ENCODE results near the gene EFCAB9.
A peak's percentile ranks its signal among the peaks of the same experiment; 100 is the strongest.
"Not testable (repeated sequence)": the region's sequence is repeated elsewhere in the genome, so short reads cannot be mapped to it uniquely, and the experiment has no call there.

The EFCAB9 gene

DNA sequence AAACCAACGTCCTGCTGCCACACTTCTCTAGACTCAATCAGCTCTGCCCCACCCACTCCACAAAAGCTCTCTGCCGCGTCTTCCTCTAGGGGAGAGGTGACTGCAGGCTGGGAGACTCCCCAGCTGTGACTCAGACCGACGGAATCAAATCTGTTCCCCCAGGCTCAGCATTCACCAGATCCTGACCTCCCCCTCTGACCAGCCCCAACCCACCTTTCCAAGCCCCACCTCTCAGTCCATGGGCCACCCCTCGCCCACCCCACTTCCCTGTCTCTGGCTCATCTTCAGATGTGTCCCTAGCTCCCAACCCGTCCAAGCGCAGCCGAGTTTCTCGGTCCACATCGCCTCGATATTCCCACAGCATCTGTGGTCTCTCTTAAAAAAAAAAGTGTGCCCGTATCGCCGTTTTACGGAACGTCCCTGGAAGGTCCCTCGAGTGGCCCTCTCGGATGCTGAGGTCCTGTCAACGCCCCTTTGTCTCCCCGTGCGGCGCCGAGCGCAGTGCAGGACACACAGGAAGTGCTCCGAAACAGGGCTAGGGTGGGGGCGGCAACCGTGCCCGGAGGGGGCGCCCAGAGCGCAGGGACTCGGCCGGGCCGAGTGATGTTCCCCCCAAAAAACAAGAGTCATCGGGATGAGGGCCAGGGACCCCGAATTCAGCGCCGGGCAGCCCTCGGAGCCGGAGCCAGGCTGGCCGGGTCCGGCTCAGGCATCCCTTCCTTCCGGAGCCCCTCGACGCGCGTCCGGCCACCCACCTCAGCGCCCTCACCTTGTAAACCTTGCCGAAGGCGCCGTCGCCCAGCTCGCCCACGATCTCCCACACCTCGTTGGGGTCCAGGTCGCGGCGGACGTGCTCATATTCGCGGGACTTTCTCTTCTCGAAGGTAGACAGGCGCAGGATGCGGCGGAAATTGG lies 6.6 kb upstream of the EFCAB9 start:
- H3K27ac ChIP-seq, result peak overlapping the region; percentile 89
- DNase-seq (ENCODE audit: low read depth, low spot score), result peak; percentile 66

DNA sequence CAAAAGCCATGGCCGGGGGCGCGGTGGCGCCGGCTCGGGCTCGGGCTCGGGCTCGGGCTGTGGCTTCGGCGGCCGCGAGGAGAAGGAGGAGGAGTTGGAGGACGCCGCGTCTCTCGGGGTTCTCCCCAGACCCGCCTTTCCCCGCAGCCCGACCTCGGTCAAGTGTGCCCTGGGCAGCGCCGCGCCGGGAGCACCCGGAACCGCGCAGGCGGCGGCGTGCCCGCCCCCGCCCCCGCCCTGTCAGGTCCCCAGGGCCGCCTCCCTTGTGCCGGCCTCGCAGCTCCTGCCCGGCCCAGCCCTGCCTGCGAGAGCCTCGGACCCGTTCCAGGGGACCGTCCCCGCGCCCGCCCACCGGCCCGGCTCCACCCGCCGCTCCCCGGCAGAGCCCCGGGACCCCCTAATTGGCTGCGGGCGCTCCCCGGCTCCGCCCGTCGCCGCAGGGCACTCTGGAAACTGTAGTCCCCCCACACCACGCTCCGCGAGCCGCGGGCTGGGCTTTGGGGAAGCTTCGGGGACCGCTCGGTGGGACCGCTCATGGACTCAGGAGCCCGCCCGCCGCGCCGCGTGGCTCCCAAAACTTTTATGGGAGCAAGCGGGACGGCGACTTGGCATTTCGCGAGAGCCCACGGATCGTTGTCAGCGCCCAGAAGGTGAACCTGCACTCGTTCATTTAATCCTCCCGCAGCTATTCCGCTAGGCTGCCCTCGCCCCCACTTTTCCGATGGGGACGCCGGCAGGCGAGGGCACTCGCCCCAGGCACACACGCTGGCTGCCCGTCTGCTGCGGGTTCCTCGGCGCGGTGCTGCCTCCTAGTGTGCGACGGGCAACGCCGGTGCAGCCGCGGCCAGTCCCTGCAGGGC lies 5.7 kb upstream of the EFCAB9 start, which contains the start of gene STK10:
TSS of gene STK10 (minus strand) at position 192 of the 860 bp plus-strand sequence. CDS start at position 10, 182 bp downstream.
- DNase-seq (ENCODE audit: low read depth, low spot score), result peak; percentile 60
- peak within 1 kb of the TSS; percentile 89 for H3K27ac ChIP-seq

DNA sequence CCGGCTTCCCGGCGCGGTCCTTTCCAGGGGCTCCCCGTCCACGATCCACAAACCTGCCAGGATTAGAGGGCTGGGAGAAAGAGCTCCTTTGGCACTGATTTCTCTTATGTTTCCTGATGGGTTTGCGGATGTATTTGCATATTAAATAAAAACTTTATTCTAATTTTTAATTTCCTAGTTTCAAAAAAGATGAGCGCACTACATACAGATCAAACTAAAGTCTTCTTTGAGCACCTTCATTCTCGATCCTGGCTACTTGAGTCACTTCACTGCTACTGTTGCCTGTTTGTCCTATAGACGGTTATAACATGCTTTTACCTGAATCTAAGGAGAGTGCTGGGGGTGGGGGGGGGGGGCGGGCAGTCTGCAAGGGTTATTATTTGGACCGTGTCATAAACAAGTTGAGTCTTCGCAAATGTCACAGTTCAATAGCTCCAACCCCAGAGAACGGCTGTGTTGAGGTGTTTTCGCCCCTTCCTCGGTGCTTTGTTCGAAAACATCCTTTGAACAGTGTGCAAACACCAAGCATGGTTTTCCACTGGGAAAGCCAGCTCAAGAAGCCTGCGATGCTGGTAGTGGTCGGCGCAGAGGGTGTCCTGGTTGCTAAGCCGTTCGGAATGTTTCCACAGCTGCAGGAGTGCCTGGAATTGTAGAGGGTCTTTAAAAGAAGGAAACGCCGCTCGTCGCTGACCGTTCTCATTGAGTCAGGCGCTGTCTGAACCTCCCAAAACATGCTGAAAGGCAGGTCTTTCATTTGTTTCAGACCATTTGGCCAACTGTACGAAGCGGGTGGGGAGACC lies 4.9 kb upstream of the EFCAB9 start:
- H3K27ac ChIP-seq, result no peak overlapping the region

DNA sequence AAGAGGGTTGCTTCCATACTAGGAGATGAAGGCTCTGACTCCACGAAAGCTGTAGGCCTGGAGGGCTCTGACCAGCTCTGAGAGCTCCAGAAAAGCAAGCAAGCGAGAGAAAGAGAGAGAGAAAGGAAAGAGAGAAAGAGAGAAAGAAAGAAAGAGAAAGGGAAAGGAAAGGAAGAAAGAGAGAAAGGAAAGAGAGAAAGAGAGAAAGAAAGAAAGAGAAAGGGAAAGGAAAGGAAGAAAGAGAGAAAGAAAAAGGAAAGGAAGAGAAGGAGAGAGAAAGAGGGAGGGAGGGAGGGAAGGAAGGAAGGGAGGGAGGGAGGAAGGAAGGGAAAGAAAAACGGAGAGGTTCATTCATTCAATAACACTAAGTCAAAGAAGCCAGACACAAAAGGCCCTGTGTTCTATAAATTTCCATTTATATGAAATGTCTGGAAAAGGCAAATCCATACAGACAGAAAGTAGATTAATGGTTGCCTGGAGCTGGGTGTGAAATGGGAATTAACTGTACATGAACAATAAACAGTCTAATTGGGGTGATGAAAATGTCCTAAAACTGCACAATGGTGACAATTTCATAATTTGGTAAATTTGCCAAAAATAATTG lies 4.2 kb upstream of the EFCAB9 start:
- no peak overlapping the region for H3K27ac ChIP-seq
- no peak for DNase-seq (ENCODE audit: low read depth, low spot score)

More for the DNA sequence above, 4.9 kb upstream of the EFCAB9 start:
- no peak for DNase-seq (ENCODE audit: low read depth, low spot score)

DNA sequence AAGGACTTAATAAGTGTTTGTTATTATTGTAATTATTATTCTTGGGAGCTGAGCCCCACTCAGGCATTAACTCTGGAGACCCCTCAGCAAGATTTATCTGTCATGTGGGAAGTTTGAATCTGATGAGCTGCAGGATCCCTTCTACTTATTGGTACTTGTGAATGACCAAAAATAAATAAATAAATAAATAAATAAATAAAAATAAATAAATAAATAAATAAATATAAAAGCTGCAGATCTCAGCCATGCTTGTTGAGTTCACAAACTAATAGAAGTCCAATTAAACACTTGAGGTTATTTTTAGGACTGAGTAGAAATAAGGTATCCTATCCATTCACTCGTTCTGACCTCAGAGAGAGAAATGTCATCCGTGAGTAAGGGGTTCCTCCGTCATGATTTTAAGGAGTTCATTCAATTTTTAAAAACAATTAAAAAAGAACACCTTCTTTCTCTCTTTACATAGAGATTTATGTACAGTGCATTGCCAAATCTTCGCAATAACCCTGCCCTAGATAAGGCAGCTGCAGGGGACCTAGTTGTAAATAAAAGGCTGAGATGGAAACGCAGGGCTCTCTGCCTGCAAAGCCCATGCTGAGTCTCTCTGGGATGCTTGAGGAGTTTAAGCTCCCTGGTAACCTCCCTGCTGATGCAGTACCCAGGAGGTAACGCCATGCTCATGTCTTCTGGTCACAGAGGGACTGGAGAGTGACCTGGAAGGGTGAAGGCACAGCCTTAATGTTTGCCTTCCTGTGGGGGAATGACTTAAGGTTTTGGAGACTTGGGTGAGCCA lies 1.2 kb downstream of the EFCAB9 start:
- no peak for DNase-seq (ENCODE audit: low read depth, low spot score)

DNA sequence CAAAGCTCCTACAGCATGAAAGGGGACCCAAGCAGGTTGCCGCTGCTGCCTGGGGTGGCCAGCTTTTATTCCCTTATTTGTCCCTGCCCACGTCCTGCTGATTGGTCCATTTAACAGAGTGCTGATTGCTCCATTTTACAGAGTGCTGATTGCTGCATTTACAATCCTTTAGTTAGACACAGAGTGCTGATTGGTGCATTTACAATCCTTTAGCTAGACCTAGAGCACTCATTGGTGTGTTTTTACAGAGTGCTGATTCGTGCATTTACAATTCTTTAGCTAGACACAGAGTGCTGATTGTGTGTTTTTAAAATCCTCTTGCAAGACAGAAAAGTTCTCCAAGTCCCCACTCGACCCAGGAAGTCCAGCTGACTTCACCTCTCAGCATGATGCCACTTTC lies 3.8 kb downstream of the EFCAB9 start:
- not testable (repeated sequence) for H3K27ac ChIP-seq; DNase-seq (ENCODE audit: low read depth, low spot score)

More for the DNA sequence above, 1.2 kb downstream of the EFCAB9 start:
- no peak overlapping the region for H3K27ac ChIP-seq

DNA sequence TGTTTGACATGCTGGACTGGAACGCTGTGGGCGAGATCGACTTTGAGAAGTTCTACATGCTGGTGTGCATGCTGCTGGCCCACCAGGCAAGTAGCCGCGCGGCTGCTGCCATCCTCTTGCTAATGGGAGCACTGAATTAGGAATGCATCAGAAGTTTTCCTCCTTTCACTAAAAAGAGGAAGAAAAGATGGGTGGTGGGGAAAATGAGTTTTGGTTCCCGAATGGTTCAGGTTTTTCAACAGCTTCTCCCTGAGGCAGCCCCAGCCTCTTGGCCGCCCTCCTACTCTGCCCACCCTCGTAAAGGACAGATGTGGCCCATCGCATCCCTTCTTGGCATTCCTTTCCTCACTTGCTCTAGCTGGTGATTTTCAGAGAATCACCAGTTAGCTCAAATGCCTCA lies 5.5 kb downstream of the EFCAB9 start:
- H3K27ac ChIP-seq, result no peak overlapping the region
- DNase-seq (ENCODE audit: low read depth, low spot score), result no peak

DNA sequence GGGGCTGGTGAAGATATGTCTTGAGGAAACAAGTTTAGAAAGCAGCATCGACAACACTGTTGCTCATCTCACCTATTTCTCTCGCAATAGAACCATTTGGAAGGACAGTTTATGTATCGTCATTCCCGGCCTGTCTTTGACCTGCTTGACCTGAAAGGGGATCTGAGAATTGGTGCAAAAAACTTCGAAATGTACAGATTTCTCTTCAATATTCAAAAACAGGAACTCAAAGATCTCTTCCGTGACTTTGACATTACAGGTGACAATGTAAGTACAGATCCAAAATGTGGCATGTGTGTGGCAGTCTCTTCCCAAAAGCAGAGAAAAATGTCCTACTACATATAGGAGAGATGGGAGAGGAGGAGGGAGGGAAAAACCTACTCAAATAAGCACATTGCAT lies 6.5 kb downstream of the EFCAB9 start:
- no peak for DNase-seq (ENCODE audit: low read depth, low spot score)
- no peak overlapping the region for H3K27ac ChIP-seq

DNA sequence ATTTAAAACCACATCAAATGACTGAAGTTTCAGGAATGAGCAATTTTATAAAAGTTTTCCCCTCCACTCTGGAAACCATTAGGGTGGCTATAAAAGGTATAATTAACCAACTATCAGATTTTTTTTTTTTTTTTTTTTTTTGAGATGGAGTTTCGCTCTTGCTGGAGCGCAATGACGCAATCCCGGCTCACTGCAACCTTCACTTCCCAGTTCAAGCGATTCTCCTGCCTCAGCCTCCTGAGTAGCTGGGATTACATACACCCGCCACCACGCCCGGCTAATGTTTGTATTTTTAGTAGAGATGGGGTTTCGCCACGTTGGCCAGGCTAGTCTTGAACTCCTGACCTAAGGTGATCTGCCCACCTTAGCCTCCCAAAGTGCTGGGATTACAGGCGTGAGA lies 12.0 kb downstream of the EFCAB9 start:
- not testable (repeated sequence) for H3K27ac ChIP-seq

DNA sequence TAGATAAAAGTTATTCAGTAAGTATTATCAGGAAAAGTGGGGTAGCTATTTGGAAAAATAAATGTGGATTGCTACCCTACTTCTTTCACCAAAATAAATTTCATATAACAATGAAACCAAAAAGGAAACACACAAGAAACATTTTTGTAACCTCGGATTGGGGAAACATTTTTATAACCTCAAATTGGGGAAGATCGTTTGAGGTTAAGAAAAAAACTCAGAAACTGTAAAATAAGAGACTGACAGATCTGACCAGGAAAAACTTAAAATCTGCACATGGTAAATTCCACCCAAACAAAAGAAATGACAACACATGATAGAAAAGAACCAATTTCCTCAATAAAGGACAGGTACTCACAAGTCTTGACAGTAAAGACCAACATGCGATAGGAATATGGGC lies 13.5 kb downstream of the EFCAB9 start:
- DNase-seq (ENCODE audit: low read depth, low spot score), result no peak
- no peak overlapping the region for H3K27ac ChIP-seq

More for the DNA sequence above, 12.0 kb downstream of the EFCAB9 start:
- DNase-seq (ENCODE audit: low read depth, low spot score), result not testable (repeated sequence)

DNA sequence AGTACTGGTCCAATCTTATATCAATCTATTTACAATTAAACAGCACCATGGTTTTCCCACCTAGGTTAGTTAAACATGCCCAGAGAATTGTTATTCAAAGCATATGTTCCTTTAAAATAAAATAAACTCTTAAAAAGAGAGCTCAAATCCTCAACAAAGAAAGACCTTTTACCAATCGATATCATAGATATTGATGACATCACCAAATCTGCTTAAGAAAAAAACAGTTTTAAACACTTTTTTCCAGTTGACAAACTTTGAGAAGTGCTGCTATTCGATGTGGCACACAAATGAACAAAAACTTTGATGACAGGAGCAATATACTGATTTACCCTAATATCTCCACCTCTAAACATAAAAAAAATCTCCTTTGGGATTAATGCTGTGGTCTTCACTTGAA lies 15.7 kb downstream of the EFCAB9 start:
- H3K27ac ChIP-seq, result no peak overlapping the region
- no peak for DNase-seq (ENCODE audit: low read depth, low spot score)

DNA sequence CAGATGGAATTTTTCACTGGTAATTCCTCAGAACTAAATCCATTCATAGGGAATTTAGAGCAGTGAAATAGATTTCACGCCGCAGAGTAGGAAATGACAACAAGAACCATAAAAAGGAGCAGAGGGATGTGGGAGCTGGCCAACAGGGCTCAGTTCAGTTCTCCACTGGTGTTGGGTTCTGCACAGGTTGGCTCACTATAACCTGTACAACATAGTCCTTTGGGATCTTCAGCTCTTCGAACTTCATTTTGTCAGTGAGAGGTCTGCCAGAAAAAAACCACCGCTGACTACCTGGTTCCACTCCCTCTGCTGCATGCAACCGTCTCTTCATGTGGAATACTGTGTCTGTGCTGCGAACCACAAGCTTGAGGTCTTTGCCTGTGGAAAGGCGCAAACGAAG lies 17.7 kb downstream of the EFCAB9 start:
- no peak for DNase-seq (ENCODE audit: low read depth, low spot score)

DNA sequence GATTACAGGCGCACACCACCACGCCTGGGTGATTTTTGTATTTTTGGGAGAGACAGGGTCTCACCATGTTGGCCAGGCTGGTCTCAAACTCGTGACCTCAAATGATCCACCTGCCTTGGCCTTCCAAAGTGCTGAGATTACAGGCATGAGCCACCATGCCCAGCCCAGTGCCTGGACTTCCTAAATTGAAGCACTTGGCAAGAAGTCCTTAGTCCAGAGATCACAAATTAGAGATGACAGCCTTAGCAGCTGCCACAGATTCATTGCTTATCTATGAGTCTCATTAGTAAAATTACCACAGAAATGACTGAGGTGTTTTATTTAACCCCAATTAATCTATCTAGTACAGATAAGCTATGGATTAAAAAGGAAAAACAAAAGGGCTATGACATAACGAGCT lies 19.2 kb downstream of the EFCAB9 start:
- no peak overlapping the region for H3K27ac ChIP-seq
- no peak for DNase-seq (ENCODE audit: low read depth, low spot score)

More for the DNA sequence above, 17.7 kb downstream of the EFCAB9 start:
- H3K27ac ChIP-seq, result no peak overlapping the region

DNA sequence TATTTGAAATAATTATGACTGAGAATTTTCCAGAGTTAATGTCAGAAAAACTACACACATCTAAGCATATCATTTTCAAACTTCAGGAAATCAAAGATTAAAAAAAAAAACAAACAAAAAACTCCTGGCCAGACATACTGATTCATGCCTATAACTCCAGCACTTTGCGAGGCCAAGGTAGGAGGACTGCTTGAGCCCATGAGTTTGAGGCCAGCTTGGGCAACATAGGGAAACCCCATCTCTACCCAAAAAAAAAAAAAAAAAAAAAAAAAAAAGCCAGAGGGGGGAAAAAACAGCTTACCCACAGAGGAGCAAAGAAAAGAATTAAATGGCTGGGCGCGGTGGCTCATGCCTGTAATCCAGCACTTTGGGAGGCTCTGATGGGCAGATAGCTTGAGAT lies 22.4 kb downstream of the EFCAB9 start:
- DNase-seq (ENCODE audit: low read depth, low spot score), result no peak
- H3K27ac ChIP-seq, result no peak overlapping the region

DNA sequence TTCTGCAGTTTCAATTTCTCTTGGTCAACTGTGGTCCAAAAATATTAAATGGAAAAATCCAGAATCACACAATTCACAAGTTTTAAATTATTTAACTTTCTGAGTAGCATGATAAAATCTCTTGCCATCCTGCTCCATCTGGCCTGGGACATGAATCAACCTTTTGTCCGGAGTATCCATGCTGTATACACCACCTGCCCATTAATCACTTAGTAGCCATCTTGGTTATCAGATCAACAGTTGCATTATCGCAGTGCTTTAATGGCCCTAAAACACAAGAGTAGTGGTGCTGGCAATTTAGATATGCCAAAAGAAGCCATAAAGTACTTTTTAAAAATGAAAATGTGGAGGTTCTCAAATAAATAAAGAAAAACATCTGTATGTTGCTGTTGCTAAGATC lies 25.3 kb downstream of the EFCAB9 start:
- no peak for DNase-seq (ENCODE audit: low read depth, low spot score)
- no peak overlapping the region for H3K27ac ChIP-seq

DNA sequence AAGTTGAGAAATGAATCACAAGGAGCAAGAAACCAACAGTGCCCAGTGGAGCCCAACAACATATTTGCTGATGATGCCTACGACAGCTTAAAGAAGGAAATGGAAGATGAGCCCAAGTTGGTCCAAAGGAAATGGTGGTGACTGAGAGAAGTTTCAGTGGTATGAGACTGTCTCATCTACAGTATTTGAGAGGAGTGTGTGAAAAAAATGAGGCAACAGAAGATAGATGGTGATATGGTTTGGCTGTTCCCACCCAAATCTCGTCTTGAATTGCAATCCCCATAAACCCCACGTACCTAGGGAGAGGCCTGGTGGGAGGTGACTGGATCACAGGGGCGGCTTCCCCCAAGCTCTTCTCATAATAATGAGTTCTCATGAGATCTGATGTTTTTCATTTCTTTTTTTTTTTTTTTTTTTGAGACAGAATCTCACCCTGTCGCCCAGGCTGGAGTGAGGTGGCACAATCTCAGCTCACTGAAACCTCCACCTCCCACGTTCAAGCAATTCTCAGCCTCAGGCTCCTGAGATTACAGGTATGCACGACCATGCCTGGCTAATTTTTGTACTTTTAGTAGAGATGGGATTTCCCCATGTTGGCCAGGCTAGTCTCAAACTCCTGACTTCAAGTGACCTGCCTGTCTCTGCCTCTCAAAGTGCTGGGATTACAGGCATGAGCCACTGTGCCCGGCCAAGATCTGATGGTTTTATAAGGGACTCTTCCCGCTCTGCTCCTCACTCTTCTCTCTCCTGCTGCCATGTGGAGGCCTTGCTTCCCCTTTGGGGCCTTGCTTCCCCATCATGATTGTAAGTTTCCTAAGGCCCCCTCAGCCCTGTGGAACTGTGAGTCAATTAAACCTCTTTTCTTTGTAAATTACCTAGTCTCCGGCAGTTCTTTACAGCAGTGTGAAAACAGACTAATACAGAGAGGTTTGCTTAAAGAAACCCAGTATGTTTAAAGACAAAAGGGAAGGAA lies 30.2 kb downstream of the EFCAB9 start:
- no peak overlapping the region for H3K27ac ChIP-seq
- no peak for DNase-seq (ENCODE audit: low read depth, low spot score)

DNA sequence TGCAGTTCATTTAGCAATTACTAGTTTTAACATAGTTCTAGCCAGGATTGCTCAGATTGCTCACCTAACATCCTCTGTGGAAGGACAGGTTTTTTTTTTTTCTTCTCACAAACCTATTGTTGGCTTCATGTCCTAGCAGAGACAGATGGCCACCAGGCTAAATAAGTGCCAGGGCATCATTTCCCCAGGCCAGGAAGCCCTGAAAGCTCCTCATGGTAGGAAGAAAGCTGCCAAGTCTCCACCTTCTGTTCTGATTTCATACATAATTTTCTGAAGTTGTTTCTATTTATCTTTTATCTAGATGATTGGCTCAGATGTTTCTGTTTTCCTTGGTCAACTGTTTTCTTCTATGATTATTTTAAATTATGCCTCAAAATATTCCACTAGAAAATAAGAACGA lies 31.0 kb downstream of the EFCAB9 start:
- no peak for DNase-seq (ENCODE audit: low read depth, low spot score)
- H3K27ac ChIP-seq, result no peak overlapping the region

DNA sequence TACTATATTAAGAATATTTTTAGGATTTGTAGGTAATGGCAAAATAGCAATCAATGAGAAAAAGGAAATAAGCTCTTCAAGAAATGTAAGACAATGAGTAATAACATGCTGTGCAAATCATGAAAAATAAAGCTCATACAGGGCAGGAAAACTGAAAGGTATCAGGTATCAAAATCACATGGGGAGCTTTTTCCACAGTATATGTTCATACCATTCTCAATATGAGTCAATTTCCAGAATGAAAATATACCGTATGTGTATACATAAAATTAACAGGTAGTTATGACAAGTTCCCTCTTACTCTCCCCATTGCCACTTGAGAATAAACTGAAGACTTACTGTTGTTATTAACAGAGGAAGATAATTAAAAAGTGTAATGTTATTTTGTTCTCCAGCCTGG lies 35.9 kb downstream of the EFCAB9 start:
- no peak for DNase-seq (ENCODE audit: low read depth, low spot score)
- no peak overlapping the region for H3K27ac ChIP-seq
